Ammon's horn (tissue), 1 donor: ENCODE results near the gene PHOX2A.
"Not testable (repeated sequence)": the region's sequence is repeated elsewhere in the genome, so short reads cannot be mapped to it uniquely, and the experiment has no call there.

Experiments used
- DNase-seq: peaks from one replicate; pipeline ENCODE4 v3.0.0-alpha.2; 2016; ENCODE audit warnings: low spot score

PHOX2A gene

GRCh38 chr11:72222106-72222891 is 21.7 kb downstream of the PHOX2A start:
- DNase-seq = no peak

GRCh38 chr11:72221386-72222075 is 22.4 kb downstream of the PHOX2A start:
- DNase-seq = peak; percentile 40

- no peak for DNase-seq
These were observed 23.1 kb downstream of the PHOX2A start for GRCh38 chr11:72220696-72221363.

DNA sequence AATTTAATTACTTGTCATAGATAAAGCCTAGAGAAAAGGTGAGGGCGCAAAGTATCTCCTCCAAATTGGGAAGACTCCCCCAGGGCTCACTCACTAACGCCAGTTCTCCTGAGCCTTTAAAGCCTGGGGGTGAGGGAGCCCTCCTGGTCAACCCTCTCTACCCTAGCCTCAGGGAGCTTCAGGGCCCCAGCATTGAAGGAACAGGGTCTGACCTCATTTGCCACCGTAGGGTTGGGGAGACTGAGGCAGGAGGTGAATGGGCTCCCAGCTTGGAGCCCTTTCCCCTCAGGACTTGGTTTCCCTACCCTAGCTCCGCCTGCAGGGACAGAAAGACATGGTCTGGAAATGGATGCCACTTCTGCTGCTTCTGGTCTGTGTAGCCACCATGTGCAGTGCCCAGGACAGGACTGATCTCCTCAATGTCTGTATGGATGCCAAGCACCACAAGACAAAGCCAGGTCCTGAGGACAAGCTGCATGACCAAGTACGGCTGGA is 25.7 kb downstream of the PHOX2A start:
- DNase-seq = no peak

- DNase-seq = peak; percentile 33
These were observed 26.1 kb downstream of the PHOX2A start for GRCh38 chr11:72217841-72218240.

DNA sequence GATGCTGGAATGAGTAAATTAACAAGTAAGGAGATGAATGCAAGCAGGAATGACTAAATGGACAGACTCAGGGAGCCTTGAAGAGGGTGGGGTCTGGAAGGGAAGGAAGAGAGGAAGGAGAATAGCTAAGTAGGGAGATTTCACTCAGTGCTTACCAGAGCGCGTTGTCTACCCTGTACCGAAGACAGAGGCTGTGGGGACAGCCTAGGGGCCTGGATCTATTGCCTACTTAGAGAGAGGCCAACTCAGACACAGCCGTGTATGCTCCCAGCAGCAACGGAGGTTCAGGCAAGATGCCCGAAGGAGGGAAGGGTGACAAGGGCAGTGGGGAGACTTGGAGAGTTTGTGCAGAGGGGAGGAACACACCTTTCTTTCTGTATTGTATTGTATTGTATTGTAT is 27.3 kb downstream of the PHOX2A start, which contains the start of gene FOLR2:
Gene FOLR2 (plus strand): TSS at position 157 of the 400 bp plus-strand sequence. CDS start 1,791 bp downstream, outside the sequence.
- no peak for DNase-seq

- no peak for DNase-seq
These were observed 34.9 kb downstream of the PHOX2A start for GRCh38 chr11:72209101-72209500.

GRCh38 chr11:72208281-72208680 is 35.7 kb downstream of the PHOX2A start:
- no peak for DNase-seq

GRCh38 chr11:72206794-72207193 is 37.2 kb downstream of the PHOX2A start:
- DNase-seq = not testable (repeated sequence)

GRCh38 chr11:72204886-72205285 is 39.1 kb downstream of the PHOX2A start:
- no peak for DNase-seq

DNA sequence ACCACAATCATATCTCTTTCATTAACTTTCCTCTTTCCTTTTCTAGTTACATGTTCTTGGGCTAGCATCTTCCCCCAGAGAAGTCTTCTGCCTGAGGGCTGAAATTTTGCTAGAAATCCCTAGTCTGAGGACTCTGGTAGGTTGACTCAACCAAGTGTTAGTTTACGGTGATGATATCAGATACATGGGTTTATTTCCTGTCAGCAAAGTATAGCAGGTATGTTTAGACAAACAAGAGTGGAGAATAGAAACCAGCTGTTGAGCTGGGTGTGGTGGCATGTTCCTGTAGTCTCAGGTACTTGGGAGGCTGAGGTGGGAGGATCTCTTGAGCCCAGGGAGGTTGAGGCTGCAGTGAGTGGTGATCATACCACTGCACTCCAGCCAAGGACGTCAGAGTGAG is 40.8 kb downstream of the PHOX2A start:
- DNase-seq = no peak

- no peak for DNase-seq
These were observed 41.4 kb downstream of the PHOX2A start for GRCh38 chr11:72202571-72202970.

DNA sequence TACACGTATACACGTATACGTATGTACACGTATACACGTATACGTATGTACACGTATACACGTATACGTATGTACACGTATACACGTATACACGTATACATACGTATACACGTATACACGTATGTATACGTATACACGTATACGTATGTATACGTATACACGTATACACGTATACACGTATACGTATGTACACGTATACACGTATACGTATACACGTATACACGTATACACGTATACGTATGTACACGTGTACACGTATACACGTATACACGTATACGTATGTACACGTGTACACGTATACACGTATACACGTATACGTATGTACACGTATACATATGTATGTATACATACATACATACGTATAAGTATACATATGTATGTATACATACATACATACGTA is 42.5 kb downstream of the PHOX2A start:
- DNase-seq = not testable (repeated sequence)

DNA sequence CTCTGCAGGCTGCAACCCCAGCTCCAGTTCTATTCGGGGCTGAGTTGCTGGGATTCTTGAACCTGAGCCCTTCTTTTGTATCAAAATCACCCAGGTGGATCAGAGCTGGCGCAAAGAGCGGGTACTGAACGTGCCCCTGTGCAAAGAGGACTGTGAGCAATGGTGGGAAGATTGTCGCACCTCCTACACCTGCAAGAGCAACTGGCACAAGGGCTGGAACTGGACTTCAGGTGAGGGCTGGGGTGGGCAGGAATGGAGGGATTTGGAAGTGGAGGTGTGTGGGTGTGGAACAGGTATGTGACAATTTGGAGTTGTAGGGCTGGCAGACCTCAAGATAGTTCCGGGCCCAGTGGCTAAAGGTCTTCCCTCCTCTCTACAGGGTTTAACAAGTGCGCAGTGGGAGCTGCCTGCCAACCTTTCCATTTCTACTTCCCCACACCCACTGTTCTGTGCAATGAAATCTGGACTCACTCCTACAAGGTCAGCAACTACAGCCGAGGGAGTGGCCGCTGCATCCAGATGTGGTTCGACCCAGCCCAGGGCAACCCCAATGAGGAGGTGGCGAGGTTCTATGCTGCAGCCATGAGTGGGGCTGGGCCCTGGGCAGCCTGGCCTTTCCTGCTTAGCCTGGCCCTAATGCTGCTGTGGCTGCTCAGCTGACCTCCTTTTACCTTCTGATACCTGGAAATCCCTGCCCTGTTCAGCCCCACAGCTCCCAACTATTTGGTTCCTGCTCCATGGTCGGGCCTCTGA is 48.3 kb downstream of the PHOX2A start:
- DNase-seq = no peak

- no peak for DNase-seq
These were observed 52.0 kb downstream of the PHOX2A start, which contains the start of gene FOLR1 for GRCh38 chr11:72191961-72192381. Gene FOLR1, plus strand, starts transcription at chr11:72192140. Its CDS starts 34 bp downstream, at chr11:72192174.

DNA sequence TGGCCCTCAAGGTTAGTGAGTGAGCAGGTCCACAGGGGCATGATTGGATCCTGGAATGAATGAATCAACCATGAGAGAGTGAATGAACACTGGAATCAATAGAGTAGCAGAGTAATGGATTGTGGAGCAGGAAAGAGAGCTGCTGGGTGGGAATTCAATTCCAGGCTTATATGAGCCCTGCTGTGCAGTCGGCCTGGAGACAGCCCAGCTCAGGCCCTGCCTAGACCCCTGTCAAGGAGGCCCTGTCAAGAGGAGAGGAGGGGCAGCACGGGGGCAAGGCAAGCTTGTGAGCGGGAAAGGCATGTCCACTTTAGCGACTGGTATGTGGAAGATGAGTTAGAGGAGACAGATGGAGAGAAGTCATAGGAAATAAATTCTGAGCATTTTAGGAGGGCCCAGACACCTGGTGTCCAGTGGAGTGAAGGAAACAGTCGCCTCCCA is 53.3 kb downstream of the PHOX2A start:
- DNase-seq = no peak

GRCh38 chr11:72189455-72190250 is 54.3 kb downstream of the PHOX2A start:
- DNase-seq = peak; percentile 60
